VCaP (cell line): ENCODE measurements around the gene XPNPEP1.
A peak's percentile ranks its signal among the peaks of the same experiment; 100 is the strongest.

Experiments
- H3K27ac ChIP-seq: fragments of 450-650 bp; 2 replicates; pipeline ENCODE4 v1.5.1; 2017
- TF ChIP-seq, protein P1 (sequence below): fragments of 450-650 bp; conservative IDR thresholded peaks from 2 replicates; pipeline ENCODE4 v1.5.1; 2017; ENCODE audit warnings: mild to moderate bottlenecking, moderate library complexity

Gene XPNPEP1

GRCh38 chr10:109866168-109866994 lies 56.9 kb downstream of the XPNPEP1 start:
- H3K27ac ChIP-seq: no peak overlapping the region
- TF ChIP-seq, protein P1, sequence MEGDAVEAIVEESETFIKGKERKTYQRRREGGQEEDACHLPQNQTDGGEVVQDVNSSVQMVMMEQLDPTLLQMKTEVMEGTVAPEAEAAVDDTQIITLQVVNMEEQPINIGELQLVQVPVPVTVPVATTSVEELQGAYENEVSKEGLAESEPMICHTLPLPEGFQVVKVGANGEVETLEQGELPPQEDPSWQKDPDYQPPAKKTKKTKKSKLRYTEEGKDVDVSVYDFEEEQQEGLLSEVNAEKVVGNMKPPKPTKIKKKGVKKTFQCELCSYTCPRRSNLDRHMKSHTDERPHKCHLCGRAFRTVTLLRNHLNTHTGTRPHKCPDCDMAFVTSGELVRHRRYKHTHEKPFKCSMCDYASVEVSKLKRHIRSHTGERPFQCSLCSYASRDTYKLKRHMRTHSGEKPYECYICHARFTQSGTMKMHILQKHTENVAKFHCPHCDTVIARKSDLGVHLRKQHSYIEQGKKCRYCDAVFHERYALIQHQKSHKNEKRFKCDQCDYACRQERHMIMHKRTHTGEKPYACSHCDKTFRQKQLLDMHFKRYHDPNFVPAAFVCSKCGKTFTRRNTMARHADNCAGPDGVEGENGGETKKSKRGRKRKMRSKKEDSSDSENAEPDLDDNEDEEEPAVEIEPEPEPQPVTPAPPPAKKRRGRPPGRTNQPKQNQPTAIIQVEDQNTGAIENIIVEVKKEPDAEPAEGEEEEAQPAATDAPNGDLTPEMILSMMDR: peak; percentile 74

GRCh38 chr10:109863775-109864174 lies 59.5 kb downstream of the XPNPEP1 start:
- H3K27ac ChIP-seq: no peak overlapping the region
- TF ChIP-seq, protein P1: no peak

DNA sequence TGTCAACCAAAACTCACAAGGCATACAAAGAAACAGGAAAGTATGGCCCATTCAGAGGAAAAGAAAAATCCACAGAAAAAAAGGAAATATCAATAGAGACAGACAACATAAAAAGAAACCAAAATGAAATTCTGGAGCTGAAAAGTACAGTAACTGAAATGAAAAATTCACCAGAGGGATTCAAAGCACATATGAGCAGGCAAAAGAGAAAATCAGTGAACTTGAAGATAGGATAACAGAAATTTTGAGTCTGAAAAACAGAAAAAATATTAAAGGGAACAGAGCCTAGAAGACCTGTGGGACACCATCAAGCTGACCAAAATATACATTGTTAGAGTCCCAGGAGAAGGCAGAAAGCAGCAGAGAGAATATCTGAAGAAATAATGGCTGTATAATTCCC lies 60.6 kb downstream of the XPNPEP1 start:
- H3K27ac ChIP-seq: no peak overlapping the region
- TF ChIP-seq, protein P1: no peak

DNA sequence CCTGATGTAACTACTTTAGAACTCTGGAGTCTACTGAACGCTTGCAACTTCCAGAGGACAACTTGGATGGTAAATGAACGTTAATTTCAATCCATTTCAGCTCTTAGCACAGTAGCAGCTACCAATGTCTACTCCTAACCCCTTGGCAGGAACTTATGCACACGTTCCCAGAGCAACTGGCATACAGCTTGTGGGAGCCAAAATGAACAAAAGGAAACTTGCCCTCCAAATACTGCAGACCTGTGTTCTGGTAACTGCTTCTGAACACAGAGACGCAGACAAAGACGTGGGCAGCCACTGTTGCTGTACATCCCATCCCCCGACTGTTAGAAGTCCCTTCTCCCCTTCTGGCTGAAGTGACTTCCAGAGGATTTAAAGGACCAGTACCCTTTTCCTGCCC lies 61.3 kb downstream of the XPNPEP1 start:
- no peak overlapping the region for H3K27ac ChIP-seq
- TF ChIP-seq, protein P1: no peak

GRCh38 chr10:109861081-109861480 lies 62.2 kb downstream of the XPNPEP1 start:
- TF ChIP-seq, protein P1: no peak
- peak overlapping the region; percentile 51 for H3K27ac ChIP-seq

DNA sequence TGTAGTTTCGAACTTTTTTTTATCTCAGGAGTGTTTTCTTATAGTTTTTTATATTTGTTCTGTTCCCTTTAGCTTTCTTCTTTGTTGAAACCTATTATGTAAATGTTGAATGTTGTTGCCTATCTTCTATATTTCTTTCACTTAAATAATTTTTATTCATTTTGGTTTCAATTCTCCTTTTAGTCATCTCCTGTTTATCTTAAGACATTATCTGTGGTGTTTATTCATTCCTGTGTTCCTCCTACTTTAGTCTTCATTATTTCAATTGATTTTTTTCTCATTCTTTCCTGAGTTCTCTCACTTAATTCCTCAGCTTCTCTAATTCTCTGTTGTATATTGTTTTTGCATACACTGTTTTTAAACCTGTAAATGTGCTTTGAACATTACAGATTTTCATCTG lies 64.1 kb downstream of the XPNPEP1 start:
- TF ChIP-seq, protein P1: no peak
- no peak overlapping the region for H3K27ac ChIP-seq

DNA sequence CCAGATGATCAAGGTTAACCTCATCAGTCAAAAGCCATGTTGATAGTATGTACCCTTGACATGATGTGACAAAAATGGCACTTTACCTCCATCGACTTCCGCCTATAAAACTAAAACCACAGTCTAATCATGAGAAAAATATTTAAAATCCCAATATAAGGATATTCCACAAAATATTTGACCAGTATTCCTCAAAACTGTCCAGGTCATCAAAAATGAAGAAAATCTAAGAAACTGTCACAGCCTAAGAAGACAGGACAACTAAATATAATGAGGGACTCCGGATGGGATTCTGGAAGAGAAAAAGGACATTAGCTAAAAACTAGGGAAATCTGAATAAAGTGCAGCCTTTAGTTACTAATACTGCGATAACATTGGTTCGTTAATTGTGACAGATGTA lies 67.6 kb downstream of the XPNPEP1 start:
- no peak overlapping the region for H3K27ac ChIP-seq
- TF ChIP-seq, protein P1: no peak
